Measurements from ENCODE around the gene ABCC4.

Gene ABCC4

GRCh38 chr13:95100525-95101433 lies 200.5 kb downstream of the ABCC4 start:
- peak; percentile 73 for DNase-seq

GRCh38 chr13:95099541-95099940 lies 201.7 kb downstream of the ABCC4 start:
- peak; percentile 7 for DNase-seq

GRCh38 chr13:95098916-95099315 lies 202.3 kb downstream of the ABCC4 start:
- DNase-seq: no peak

GRCh38 chr13:95091755-95092154 lies 209.5 kb downstream of the ABCC4 start:
- no peak for DNase-seq

GRCh38 chr13:95087746-95088305 lies 213.4 kb downstream of the ABCC4 start:
- DNase-seq: no peak

- no peak for DNase-seq
Measured at GRCh38 chr13:95086761-95087160, 214.5 kb downstream of the ABCC4 start.

GRCh38 chr13:95083758-95084157 lies 217.5 kb downstream of the ABCC4 start:
- DNase-seq: no peak

- no peak for DNase-seq
Measured at GRCh38 chr13:95083066-95083465, 218.2 kb downstream of the ABCC4 start.

- DNase-seq: no peak
Measured at GRCh38 chr13:95075506-95075905, 225.7 kb downstream of the ABCC4 start.

- no peak for DNase-seq
Measured at GRCh38 chr13:95074820-95075219, 226.4 kb downstream of the ABCC4 start.

- DNase-seq: no peak
Measured at GRCh38 chr13:95073747-95074311, 227.4 kb downstream of the ABCC4 start.

GRCh38 chr13:95067303-95067702 lies 233.9 kb downstream of the ABCC4 start:
- DNase-seq: no peak

- no peak for DNase-seq
Measured at GRCh38 chr13:95060014-95060519, 241.2 kb downstream of the ABCC4 start.

- DNase-seq: no peak
Measured at GRCh38 chr13:95059306-95059705, 241.9 kb downstream of the ABCC4 start.

- DNase-seq: no peak
Measured at GRCh38 chr13:95058680-95059079, 242.6 kb downstream of the ABCC4 start.

- DNase-seq: no peak
Measured at GRCh38 chr13:95056266-95056665, 245.0 kb downstream of the ABCC4 start.

GRCh38 chr13:95050800-95051615 lies 250.2 kb downstream of the ABCC4 start:
- peak; percentile 62 for DNase-seq

- peak; percentile 39 for DNase-seq
Measured at GRCh38 chr13:95049772-95050171, 251.5 kb downstream of the ABCC4 start.

- DNase-seq: no peak
Measured at GRCh38 chr13:95044452-95045205, 256.6 kb downstream of the ABCC4 start.

GRCh38 chr13:95039415-95039814 lies 261.8 kb downstream of the ABCC4 start:
- DNase-seq: no peak

GRCh38 chr13:95038949-95039348 lies 262.3 kb downstream of the ABCC4 start:
- DNase-seq: no peak

All from activated CD4-positive, alpha-beta T cell treated with anti-CD3 and anti-CD28 coated beads, Interleukin-10, Interleukin-2, amounts not matched to agents 100 ng/mL and 50 ng/mL, durations not matched to agents 16 hours and 8 hours (primary cell).